IMR-90 (cell line): ENCODE data around the gene MAP3K5. TPM values are rescaled to one million over a fixed set of nuclear protein-coding genes. Genes with fewer than 3 reads are reported as not detected.

Experiments used
- ATAC-seq: fragments of 200-7000 bp; cut with Tn5 transposase; 2 replicates; pipeline ENCODE4 v1.9.1; 2020; ENCODE audit warnings: low read depth, mild to moderate bottlenecking, moderate library complexity
- BruUV-seq: library from RNA; stranded (reverse); fragments of 400-500 nt; replicated peaks from 2 replicates; lab custom pipeline; 2021; lab: Mats Ljungman, UMichigan
- CTCF ChIA-PET: fragments of 300-600 bp; formaldehyde crosslinking; extraction: SDS; loops from one replicate; lab custom pipeline; 2021; ENCODE audit warnings: antibody characterized with exemption; lab: Yijun Ruan, JAX
- POLR2A ChIA-PET: fragments of 300-600 bp; sonication (Branson Sonifier 250); formaldehyde crosslinking; loops from one replicate; lab custom pipeline; 2022; ENCODE audit warnings: antibody characterized with exemption; ENCODE audit not compliant: unreplicated experiment; lab: Charles Lee
- DNase-seq: peaks from one replicate; pipeline ENCODE4 v3.0.0; 2013
- H2AFZ ChIP-seq: replicated peaks from 2 replicates; pipeline ENCODE3; 2013; ENCODE audit warnings: low read length, mild to moderate bottlenecking; ENCODE audit not compliant: poor library complexity
- H2AK5ac ChIP-seq: 2 replicates; pipeline ENCODE4 v1.6.1; 2013; ENCODE audit warnings: low read depth, low read length, inconsistent platforms
- H2AK9ac ChIP-seq: replicated peaks from 2 replicates; pipeline ENCODE3; 2013; ENCODE audit warnings: mild to moderate bottlenecking, low read depth, low read length, moderate library complexity; ENCODE audit not compliant: poor library complexity
- H2BK120ac ChIP-seq: 2 replicates; pipeline ENCODE4 v1.6.1; 2013; ENCODE audit warnings: low read depth, low read length, inconsistent platforms
- H2BK15ac ChIP-seq: 3 replicates; pipeline ENCODE4 v1.6.1; 2013; ENCODE audit warnings: low read depth, low read length, inconsistent platforms
- H2BK20ac ChIP-seq: 2 replicates; pipeline ENCODE4 v1.6.1; 2013; ENCODE audit warnings: low read depth, mild to moderate bottlenecking, inconsistent platforms, low read length, moderate library complexity
- H2BK5ac ChIP-seq: 2 replicates; pipeline ENCODE4 v1.6.1; 2013; ENCODE audit warnings: mild to moderate bottlenecking, low read depth, low read length, inconsistent platforms; ENCODE audit not compliant: poor library complexity, severe bottlenecking
- H3K14ac ChIP-seq: replicated peaks from 2 replicates; pipeline ENCODE4 v1.6.1; 2013; ENCODE audit warnings: low read depth, low read length, inconsistent platforms
- H3K18ac ChIP-seq: 2 replicates; pipeline ENCODE4 v1.6.1; 2013; ENCODE audit warnings: low read depth, low read length, control low read depth
- H3K23ac ChIP-seq: 2 replicates; pipeline ENCODE4 v1.6.1; 2013; ENCODE audit warnings: low read depth, low read length, inconsistent platforms
- H3K27ac ChIP-seq: 2 replicates; pipeline ENCODE4 v1.5.1; 2013; ENCODE audit warnings: mild to moderate bottlenecking, control low read depth, low read length; ENCODE audit not compliant: insufficient read depth
- H3K27me3 ChIP-seq: 2 replicates; pipeline ENCODE4 v1.6.1; 2013; ENCODE audit warnings: low read length; ENCODE audit not compliant: control insufficient read depth, insufficient read depth
- H3K36me3 ChIP-seq: 2 replicates; pipeline ENCODE4 v1.6.1; 2013; ENCODE audit warnings: low read length, mixed read lengths; ENCODE audit not compliant: control insufficient read depth, insufficient read depth
- H3K4ac ChIP-seq: 2 replicates; pipeline ENCODE4 v1.6.1; 2013; ENCODE audit warnings: low read depth, low read length, inconsistent platforms
- H3K4me1 ChIP-seq: 2 replicates; pipeline ENCODE4 v1.6.1; 2013; ENCODE audit warnings: low read length, mixed read lengths; ENCODE audit not compliant: control insufficient read depth, insufficient read depth
- H3K4me2 ChIP-seq: 2 replicates; pipeline ENCODE4 v1.6.1; 2013; ENCODE audit warnings: low read depth, mild to moderate bottlenecking, control low read depth, low read length, moderate library complexity
- H3K4me3 ChIP-seq: 2 replicates; pipeline ENCODE4 v1.5.1; 2013; ENCODE audit warnings: low read depth, mild to moderate bottlenecking, control low read depth, low read length, moderate library complexity; ENCODE audit not compliant: insufficient read depth
- H3K56ac ChIP-seq: 2 replicates; pipeline ENCODE4 v1.6.1; 2013; ENCODE audit warnings: low read length, inconsistent platforms; ENCODE audit not compliant: insufficient read depth; ENCODE audit errors: extremely low read depth
- H3K79me1 ChIP-seq, 2 experiments: 2 replicates each; pipeline ENCODE4 v1.6.1; 2013; ENCODE audit warnings: low read length in 2 of 2, inconsistent platforms in 1 of 2, low read depth in 1 of 2
- H3K9ac ChIP-seq: 2 replicates; pipeline ENCODE4 v1.6.1; 2013; ENCODE audit warnings: low read depth, low read length, control low read depth
- H3K9me1 ChIP-seq: 2 replicates; pipeline ENCODE4 v1.6.1; 2013; ENCODE audit warnings: low read length, inconsistent platforms; ENCODE audit not compliant: insufficient read depth
- H3K9me3 ChIP-seq: 2 replicates; pipeline ENCODE4 v1.6.1; 2013; ENCODE audit warnings: low read length; ENCODE audit not compliant: control insufficient read depth, insufficient read depth
- H4K20me1 ChIP-seq: 2 replicates; pipeline ENCODE4 v1.6.1; 2013; ENCODE audit warnings: low read length, inconsistent platforms; ENCODE audit not compliant: insufficient read depth
- H4K5ac ChIP-seq: 2 replicates; pipeline ENCODE4 v1.6.1; 2013; ENCODE audit warnings: mild to moderate bottlenecking, low read depth, low read length, control low read depth
- H4K8ac ChIP-seq, 2 experiments: 2 replicates each; pipeline ENCODE4 v1.6.1; 2013; ENCODE audit warnings: low read depth in 2 of 2, low read length in 2 of 2, control low read depth in 1 of 2, inconsistent platforms in 1 of 2
- H4K91ac ChIP-seq: 2 replicates; pipeline ENCODE4 v1.6.1; 2013; ENCODE audit warnings: low read depth, low read length, inconsistent platforms; ENCODE audit not compliant: insufficient read depth
- BHLHE40 ChIP-seq: fragments of 150-350 bp; IDR thresholded peaks from 2 replicates; pipeline ENCODE4 v1.6.1; 2016; ENCODE audit warnings: mild to moderate bottlenecking, low read depth, low read length
- CHD1 ChIP-seq: IDR thresholded peaks from 2 replicates; pipeline ENCODE4 v1.6.1; 2012; ENCODE audit warnings: low read depth, low read length, improper control_type of control experiment
- NFE2L2 ChIP-seq: fragments of 150-350 bp; IDR thresholded peaks from 2 replicates; pipeline ENCODE4 v1.6.1; 2016; ENCODE audit warnings: low read depth, mild to moderate bottlenecking, low read length
- POLR2A ChIP-seq: IDR thresholded peaks from 2 replicates; pipeline ENCODE4 v1.6.1; 2012; ENCODE audit warnings: mild to moderate bottlenecking, low read depth, low read length
- RAD21 ChIP-seq: IDR thresholded peaks from 2 replicates; pipeline ENCODE4 v1.6.1; 2012; ENCODE audit warnings: low read length, improper control_type of control experiment
- WGBS, 2 experiments: methylation state at CpG; one replicate each; pipeline versions ENCODE4 v1.1.5 to v1.1.7; 2013; ENCODE audit warnings: missing lambda C conversion rate in 2 of 2; ENCODE audit not compliant: insufficient read length in 1 of 2; ENCODE audit errors: extremely low coverage in 2 of 2; 5-methylcytosine and 5-hydroxymethylcytosine counted together
- dilution Hi-C: fragments of 300-500 bp; cut with HindIII; formaldehyde crosslinking; loops from one replicate; pipeline ENCODE4 v1.14.3; 2018; ENCODE audit warnings: low sequenced_read_pairs; ENCODE audit not compliant: unreplicated experiment
- in situ Hi-C: fragments of 300-500 bp; cut with MboI; formaldehyde crosslinking; loops from 3 replicates; pipeline ENCODE4 v1.14.3; 2019; ENCODE audit warnings: low sequenced_read_pairs, inconsistent platforms, mixed read lengths
- intact Hi-C: fragments of 100-400 bp; cut with micrococcal nuclease; formaldehyde crosslinking; loops from 2 replicates; pipeline ENCODE4 v1.10.0; 2022
- polyA plus RNA-seq, 3 experiments: library from polyadenylated mRNA; depleted of rRNA; stranded (reverse); fragments of >200 nt; gene quantifications; 2 replicates each; pipeline ENCODE4 v1.2.3, GENCODE V29; 2012; ENCODE audit warnings: low replicate concordance in 1 of 3
- total RNA-seq: library from RNA; depleted of rRNA; stranded (reverse); fragments of >200 nt; gene quantifications from 2 replicates; pipeline ENCODE4 v1.2.3, GENCODE V29; 2012

The MAP3K5 gene
- total and polyA plus RNA-seq, 2 of the 4 experiments (the other 2 are of a cell fraction): 5.4 to 17.6 TPM

GRCh38 chr6:136750696-136751521 lies 41.4 kb downstream of the MAP3K5 start (continued):
- no peak for TF ChIP-seq BHLHE40

GRCh38 chr6:136749359-136749997 lies 42.8 kb downstream of the MAP3K5 start:
- no peak overlapping the region for H3K18ac ChIP-seq
- H2AFZ ChIP-seq: no peak overlapping the region
- H3K56ac ChIP-seq: no peak overlapping the region
- no peak overlapping the region for H2BK15ac ChIP-seq
- peaks cover 37 to 78% of the 10 kb centered on the region in 2 experiments for H3K79me1 ChIP-seq
- no peak overlapping the region for H2AK9ac ChIP-seq
- no peak overlapping the region for H4K8ac ChIP-seq
- no peaks in the 10 kb centered on the region for H3K9me3 ChIP-seq
- H2AK5ac ChIP-seq: no peak overlapping the region
- BruUV-seq: no TSS peak
- no peak overlapping the region for H3K27ac ChIP-seq
- ChIA-PET CTCF (no interaction called here), POLR2A (no interaction called here)
- intact Hi-C loops (no loop called here), dilution Hi-C loops (no loop called here), in situ Hi-C loops (no loop called here)
- no peak overlapping the region for H3K14ac ChIP-seq
- DNase-seq (no peak), ATAC-seq (no peak)
- no peak overlapping the region for H4K5ac ChIP-seq
- peaks cover 10% of the 10 kb centered on the region for H3K9me1 ChIP-seq
- no peaks in the 10 kb centered on the region for H3K27me3 ChIP-seq
- no peak for TF ChIP-seq RAD21
- TF ChIP-seq NFE2L2: no peak
- no peak for TF ChIP-seq CHD1
- no peak for TF ChIP-seq POLR2A
- H3K4me3 ChIP-seq: no peak overlapping the region
- H3K4me1 ChIP-seq: peaks cover 5% of the 10 kb centered on the region
- no peak overlapping the region for H4K91ac ChIP-seq
- H2BK5ac ChIP-seq: no peak overlapping the region
- no peak overlapping the region for H3K4me2 ChIP-seq
- H2BK20ac ChIP-seq: no peak overlapping the region
- peaks cover 10% of the 10 kb centered on the region; the same call in 1 of the 2 replicates for H4K20me1 ChIP-seq
- 100% methylated on average over 3 of the region's 13 CpGs; no CpG with 5 or more reads in 1 of the 2 experiments for WGBS, 2 experiments
- no peak overlapping the region for H3K23ac ChIP-seq
- H3K4ac ChIP-seq: no peak overlapping the region
- H3K9ac ChIP-seq: no peak overlapping the region
- no peak overlapping the region for H2BK120ac ChIP-seq
- H3K36me3 ChIP-seq: no peaks in the 10 kb centered on the region
